PFSK-1 (cell line): ENCODE measurements around the gene CTSF.

Experiments used
- FOXP2 ChIP-seq: optimal IDR thresholded peaks from 2 replicates; pipeline ENCODE3; 2011; ENCODE audit warnings: borderline replicate concordance, control low read depth, inconsistent platforms; ENCODE audit not compliant: insufficient read depth; ENCODE audit errors: extremely low read length, extremely low read depth
- POLR2AphosphoS5 ChIP-seq: IDR thresholded peaks from 2 replicates; pipeline ENCODE4 v1.6.1; 2012; ENCODE audit warnings: low read depth, mild to moderate bottlenecking, control low read depth, low read length, moderate library complexity
- SIN3A ChIP-seq: IDR thresholded peaks from 2 replicates; pipeline ENCODE4 v1.6.1; 2012; ENCODE audit warnings: mild to moderate bottlenecking, low read length, moderate library complexity, borderline replicate concordance; ENCODE audit not compliant: insufficient read depth
- TAF1 ChIP-seq: IDR thresholded peaks from 2 replicates; pipeline ENCODE4 v1.6.1; 2012; ENCODE audit warnings: low read length, control low read depth, borderline replicate concordance; ENCODE audit not compliant: insufficient read depth
- TF ChIP-seq, protein P1 (sequence below), 2 experiments: IDR thresholded peaks; 2 replicates each; pipeline versions ENCODE4 v1.6.1 to v1.8.0; 2011 to 2012; ENCODE audit warnings: low read depth in 2 of 2, low read length in 2 of 2, control low read depth in 1 of 2, inconsistent platforms in 1 of 2, mild to moderate bottlenecking in 1 of 2, moderate library complexity in 1 of 2; ENCODE audit not compliant: insufficient read depth in 1 of 2

CTSF gene

DNA sequence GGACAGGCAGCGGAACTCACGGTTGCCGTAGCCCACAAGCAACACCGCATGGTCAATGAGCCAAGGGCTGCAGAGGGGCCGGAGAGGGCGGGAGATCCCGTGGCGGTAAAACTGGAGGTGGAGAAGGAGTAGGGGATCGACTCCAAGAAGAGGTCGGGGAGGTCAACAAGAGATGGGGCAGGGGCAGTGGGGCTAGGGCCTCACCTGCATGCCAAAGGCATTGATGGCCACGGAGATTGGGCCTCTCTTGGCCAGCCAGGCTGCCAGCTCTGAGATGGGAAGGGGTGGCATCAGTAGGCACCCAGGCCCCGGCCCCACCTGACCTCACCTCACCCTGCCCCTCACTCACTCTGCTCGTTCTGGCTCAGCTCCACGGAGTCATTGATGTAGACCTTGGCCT lies 3.9 kb downstream of the CTSF start:
- TF ChIP-seq FOXP2 (no peak), POLR2AphosphoS5 (no peak), SIN3A (no peak), TAF1 (no peak)
- TF ChIP-seq, protein P1, sequence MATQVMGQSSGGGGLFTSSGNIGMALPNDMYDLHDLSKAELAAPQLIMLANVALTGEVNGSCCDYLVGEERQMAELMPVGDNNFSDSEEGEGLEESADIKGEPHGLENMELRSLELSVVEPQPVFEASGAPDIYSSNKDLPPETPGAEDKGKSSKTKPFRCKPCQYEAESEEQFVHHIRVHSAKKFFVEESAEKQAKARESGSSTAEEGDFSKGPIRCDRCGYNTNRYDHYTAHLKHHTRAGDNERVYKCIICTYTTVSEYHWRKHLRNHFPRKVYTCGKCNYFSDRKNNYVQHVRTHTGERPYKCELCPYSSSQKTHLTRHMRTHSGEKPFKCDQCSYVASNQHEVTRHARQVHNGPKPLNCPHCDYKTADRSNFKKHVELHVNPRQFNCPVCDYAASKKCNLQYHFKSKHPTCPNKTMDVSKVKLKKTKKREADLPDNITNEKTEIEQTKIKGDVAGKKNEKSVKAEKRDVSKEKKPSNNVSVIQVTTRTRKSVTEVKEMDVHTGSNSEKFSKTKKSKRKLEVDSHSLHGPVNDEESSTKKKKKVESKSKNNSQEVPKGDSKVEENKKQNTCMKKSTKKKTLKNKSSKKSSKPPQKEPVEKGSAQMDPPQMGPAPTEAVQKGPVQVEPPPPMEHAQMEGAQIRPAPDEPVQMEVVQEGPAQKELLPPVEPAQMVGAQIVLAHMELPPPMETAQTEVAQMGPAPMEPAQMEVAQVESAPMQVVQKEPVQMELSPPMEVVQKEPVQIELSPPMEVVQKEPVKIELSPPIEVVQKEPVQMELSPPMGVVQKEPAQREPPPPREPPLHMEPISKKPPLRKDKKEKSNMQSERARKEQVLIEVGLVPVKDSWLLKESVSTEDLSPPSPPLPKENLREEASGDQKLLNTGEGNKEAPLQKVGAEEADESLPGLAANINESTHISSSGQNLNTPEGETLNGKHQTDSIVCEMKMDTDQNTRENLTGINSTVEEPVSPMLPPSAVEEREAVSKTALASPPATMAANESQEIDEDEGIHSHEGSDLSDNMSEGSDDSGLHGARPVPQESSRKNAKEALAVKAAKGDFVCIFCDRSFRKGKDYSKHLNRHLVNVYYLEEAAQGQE (IDR thresholded peaks at IDR 0.05; ENCODE audit: insufficient read depth in 1 of 2, low read depth in 2 of 2, low read length in 2 of 2): no peak

DNA sequence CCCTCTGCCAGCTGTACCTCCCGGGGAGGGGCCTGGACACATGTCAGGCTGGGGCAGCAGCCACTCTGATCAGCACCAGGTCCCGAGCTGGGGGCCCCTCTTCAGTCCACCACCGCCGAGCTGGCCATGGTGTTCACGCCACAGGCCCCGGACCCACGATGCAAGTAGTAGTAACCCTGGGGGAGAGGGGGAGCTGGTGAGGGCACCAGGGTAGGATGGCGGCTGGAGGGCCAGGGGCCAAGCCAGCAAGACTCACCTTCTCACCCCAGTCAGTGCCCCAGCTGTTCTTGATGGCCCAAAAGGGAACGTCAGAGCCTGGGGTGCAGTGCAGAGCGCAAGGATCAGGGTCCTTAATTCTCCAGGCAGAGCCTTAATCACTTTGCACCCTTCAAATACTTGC lies 4.6 kb downstream of the CTSF start:
- no peak for TF ChIP-seq FOXP2
- TF ChIP-seq POLR2AphosphoS5: no peak
- no peak for TF ChIP-seq TAF1
- no peak for TF ChIP-seq SIN3A
- TF ChIP-seq, protein P1 (IDR thresholded peaks at IDR 0.05; ENCODE audit: insufficient read depth in 1 of 2, low read depth in 2 of 2, low read length in 2 of 2): no peak

DNA sequence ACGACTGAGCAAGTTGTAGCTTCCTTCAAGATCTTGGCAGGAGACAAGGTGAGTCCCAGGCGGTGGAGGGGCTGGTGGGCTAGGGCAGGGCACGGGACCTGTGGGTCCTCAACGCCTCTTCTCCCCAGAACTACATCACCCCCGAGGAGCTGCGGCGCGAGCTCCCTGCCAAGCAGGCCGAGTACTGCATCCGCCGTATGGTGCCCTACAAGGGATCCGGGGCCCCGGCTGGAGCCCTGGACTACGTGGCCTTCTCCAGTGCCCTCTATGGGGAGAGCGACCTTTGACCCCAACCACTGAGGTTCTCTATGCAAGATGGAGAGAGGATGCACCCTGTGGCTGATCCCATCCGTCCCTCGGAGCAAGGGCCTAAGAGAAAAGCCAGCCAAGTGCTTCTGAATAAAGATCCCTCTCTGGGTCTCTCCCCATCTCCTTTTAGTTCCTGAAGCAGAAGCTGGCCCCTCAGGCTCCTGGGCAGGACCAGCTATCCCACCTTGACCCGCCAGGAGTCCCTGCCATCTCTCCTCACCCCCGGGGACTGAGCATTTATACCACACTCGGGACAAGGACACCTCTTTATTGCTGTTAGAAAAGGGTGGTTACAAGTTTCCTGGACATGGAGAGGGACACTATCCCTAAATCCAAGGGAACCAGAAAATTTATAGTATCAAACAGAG lies 5.4 kb downstream of the CTSF start:
- TF ChIP-seq POLR2AphosphoS5: no peak
- no peak for TF ChIP-seq SIN3A
- TF ChIP-seq, protein P1 (IDR thresholded peaks at IDR 0.05; ENCODE audit: insufficient read depth in 1 of 2, low read depth in 2 of 2, low read length in 2 of 2): no peak

DNA sequence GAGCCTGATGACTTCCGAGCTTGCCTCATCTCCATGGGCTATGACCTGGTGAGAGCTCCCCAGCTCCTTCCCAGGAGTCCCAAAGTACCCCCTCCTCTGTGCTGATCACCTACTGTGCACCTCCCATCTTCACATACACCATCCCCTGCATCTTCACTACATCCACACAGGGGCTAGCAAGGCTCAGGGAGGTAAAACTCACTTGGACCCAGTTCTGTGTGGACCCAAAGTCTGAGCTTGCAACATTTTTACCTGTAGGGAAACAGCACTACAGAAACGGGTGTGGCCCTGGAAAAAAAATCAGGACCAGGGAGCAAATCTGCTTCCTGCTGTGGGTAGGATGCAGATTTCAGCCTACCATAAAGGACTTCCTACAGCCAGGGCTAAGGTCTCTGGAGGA lies 6.1 kb downstream of the CTSF start:
- TF ChIP-seq, protein P1 (IDR thresholded peaks at IDR 0.05; ENCODE audit: insufficient read depth in 1 of 2, low read depth in 2 of 2, low read length in 2 of 2): no peak
- TF ChIP-seq TAF1 (no peak), POLR2AphosphoS5 (no peak), FOXP2 (no peak)

DNA sequence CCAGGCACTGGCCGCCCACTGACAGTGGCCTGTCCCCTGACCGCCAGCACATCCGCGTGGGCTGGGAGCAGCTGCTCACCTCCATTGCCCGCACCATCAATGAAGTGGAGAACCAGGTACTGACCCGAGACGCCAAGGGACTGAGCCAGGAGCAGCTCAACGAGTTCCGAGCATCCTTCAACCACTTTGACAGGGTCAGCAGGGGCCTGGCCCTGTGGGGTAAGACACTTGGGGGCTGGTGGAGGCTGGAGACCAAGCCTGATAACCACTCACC lies 6.5 kb downstream of the CTSF start:
- TF ChIP-seq FOXP2 (no peak), SIN3A (no peak), POLR2AphosphoS5 (no peak), TAF1 (no peak)
- TF ChIP-seq, protein P1 (IDR thresholded peaks at IDR 0.05; ENCODE audit: insufficient read depth in 1 of 2, low read depth in 2 of 2, low read length in 2 of 2): no peak
